Fibroblast of the aortic adventitia (primary cell): Measurements from ENCODE around the gene FAM13A. TPM values are rescaled to one million over a fixed set of nuclear protein-coding genes. Genes with fewer than 3 reads are reported as not detected.

Experiments used
- DNase-seq: peaks from one replicate; pipeline ENCODE4 v3.0.0-alpha.2; 2010; ENCODE audit warnings: low read depth
- H3K4me3 ChIP-seq: 2 replicates; pipeline ENCODE4 v1.5.1; 2011; ENCODE audit warnings: low read depth, mild to moderate bottlenecking, control low read depth, low read length, moderate library complexity
- CTCF ChIP-seq: IDR thresholded peaks from 2 replicates; pipeline ENCODE4 v1.5.1; 2011; ENCODE audit warnings: mild to moderate bottlenecking, low read length, control low read depth, inconsistent platforms; ENCODE audit not compliant: insufficient read depth
- total RNA-seq: library from RNA; depleted of rRNA; stranded (reverse); fragments of >200 nt; gene quantifications from 2 replicates; pipeline ENCODE4 v1.2.3, GENCODE V29; 2012; ENCODE audit warnings: low replicate concordance

Gene FAM13A
- total RNA-seq, 1 donor: 23.5 TPM

DNA sequence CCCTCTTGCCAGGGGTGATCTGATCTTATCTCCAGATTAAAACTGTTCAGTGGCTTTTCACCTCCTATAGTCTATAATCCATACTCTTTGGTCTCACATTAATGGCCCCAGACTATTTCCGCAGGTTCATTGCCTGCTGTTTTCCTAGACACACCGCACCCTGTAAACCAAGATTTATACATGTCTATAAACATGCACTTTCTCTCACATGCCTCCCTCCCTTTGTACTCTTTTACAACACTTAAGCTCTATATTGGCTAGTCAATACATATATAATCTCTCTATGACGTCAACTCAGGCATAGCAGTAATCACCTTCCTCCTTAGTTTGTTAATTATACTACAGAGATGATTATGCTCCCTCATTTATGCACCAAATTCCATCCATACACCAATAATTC, 188.5 kb downstream of the FAM13A start:
- no peak for DNase-seq
- no peak overlapping the region for H3K4me3 ChIP-seq
- no peak for TF ChIP-seq CTCF

- no peak for DNase-seq
- TF ChIP-seq CTCF: no peak
- no peak overlapping the region for H3K4me3 ChIP-seq
These were observed 190.0 kb downstream of the FAM13A start for GRCh38 chr4:88866862-88867550.

GRCh38 chr4:88865466-88865865, 191.5 kb downstream of the FAM13A start:
- no peak overlapping the region for H3K4me3 ChIP-seq
- DNase-seq: no peak
- no peak for TF ChIP-seq CTCF

DNA sequence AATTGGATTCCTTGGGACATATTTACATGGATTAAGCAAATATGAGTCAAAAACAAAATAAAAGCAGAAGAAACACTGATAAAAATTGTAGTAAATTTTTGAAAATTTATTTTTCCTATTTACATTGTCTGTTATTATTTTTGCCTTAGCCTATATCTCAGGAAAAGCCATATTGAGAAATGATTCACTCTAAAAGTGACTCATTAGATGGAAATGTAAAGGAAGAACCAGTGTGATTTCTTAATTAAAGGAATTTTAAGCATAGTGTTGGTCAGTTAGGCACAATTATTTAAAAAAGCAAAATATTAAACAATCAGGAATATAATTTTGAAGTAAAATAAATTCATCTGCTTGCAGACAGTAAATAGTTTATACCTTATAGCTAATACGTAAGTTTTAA, 191.9 kb downstream of the FAM13A start:
- H3K4me3 ChIP-seq: no peak overlapping the region
- TF ChIP-seq CTCF: no peak
- DNase-seq: no peak

- no peak for TF ChIP-seq CTCF
- H3K4me3 ChIP-seq: no peak overlapping the region
- DNase-seq: no peak
These were observed 196.4 kb downstream of the FAM13A start for GRCh38 chr4:88860586-88860985.

DNA sequence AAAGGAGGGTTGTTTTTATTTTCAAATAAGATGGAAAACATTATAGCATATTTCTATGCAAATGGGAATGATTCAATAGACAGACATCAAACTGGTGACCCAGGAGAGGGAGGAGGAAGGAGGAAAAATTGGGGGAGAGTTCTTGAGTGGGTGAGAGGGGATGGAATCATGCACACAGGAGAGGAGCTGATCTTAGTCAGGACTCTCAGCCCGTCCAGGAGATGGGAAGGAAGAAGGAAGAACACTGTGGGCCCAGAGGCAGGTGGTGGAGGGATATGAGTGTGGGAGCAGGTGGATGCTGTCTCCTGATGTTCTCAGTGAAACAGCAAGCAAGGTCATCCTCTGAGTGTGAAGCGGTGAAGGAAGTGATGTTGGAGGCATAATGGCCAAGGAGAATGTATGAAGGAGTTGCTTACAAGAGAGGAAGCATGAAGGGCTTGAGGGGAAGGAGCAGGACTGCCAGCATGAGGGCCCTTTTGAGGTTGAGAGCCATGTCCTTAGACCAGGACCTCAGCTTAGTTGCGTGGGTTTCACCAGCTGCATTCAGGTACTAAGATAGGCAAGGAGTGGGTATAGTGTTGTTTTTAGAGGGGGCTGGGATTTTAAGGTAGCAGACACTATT, 197.7 kb downstream of the FAM13A start:
- no peak for DNase-seq
- TF ChIP-seq CTCF: no peak
- H3K4me3 ChIP-seq: no peak overlapping the region
